Lung (tissue), 12 donors: ENCODE measurements around the gene TMEM229A. TPM values are rescaled to one million over a fixed set of nuclear protein-coding genes. Genes with fewer than 3 reads are reported as not detected.

Source experiments
- ATAC-seq: fragments of 200-7000 bp; cut with Tn5 transposase; one replicate; pipeline ENCODE4 v1.9.1; 2020; ENCODE audit warnings: moderate number of reproducible peaks; ENCODE audit not compliant: insufficient read depth, low FRiP score
- DNase-seq, 3 donors: peaks; one replicate each; pipeline ENCODE4 v3.0.0-alpha.2; 2013 to 2017
- H3K27ac ChIP-seq, 2 donors: one replicate each; pipeline ENCODE4 v1.5.1; 2013; ENCODE audit warnings: mild to moderate bottlenecking in 2 of 2, moderate library complexity in 2 of 2, control low read depth in 1 of 2, inconsistent platforms in 1 of 2, low read depth in 1 of 2, low read length in 1 of 2
- H3K27me3 ChIP-seq, 3 donors: one replicate each; pipeline ENCODE4 v1.5.1; 2013; ENCODE audit warnings: low read length in 2 of 3; ENCODE audit not compliant: control insufficient read depth in 3 of 3, insufficient read depth in 3 of 3
- H3K36me3 ChIP-seq, 4 donors: one replicate each; pipeline ENCODE4 v1.5.1; 2013; ENCODE audit warnings: low read length in 4 of 4, mild to moderate bottlenecking in 1 of 4, moderate library complexity in 1 of 4; ENCODE audit not compliant: control insufficient read depth in 4 of 4, insufficient read depth in 4 of 4
- H3K4me1 ChIP-seq, 5 donors: one replicate each; pipeline ENCODE4 v1.5.1; 2013; ENCODE audit warnings: low read length in 5 of 5, mild to moderate bottlenecking in 2 of 5, moderate library complexity in 1 of 5; ENCODE audit not compliant: control insufficient read depth in 5 of 5, insufficient read depth in 5 of 5
- H3K4me3 ChIP-seq: one replicate; pipeline ENCODE4 v1.5.1; 2013; ENCODE audit warnings: mild to moderate bottlenecking, control low read depth, moderate library complexity
- H3K9ac ChIP-seq, 2 donors: one replicate each; pipeline ENCODE4 v1.5.1; 2013; ENCODE audit warnings: low read length in 2 of 2, control low read depth in 1 of 2; ENCODE audit not compliant: insufficient read depth in 1 of 2
- H3K9me3 ChIP-seq, 4 donors: one replicate each; pipeline ENCODE4 v1.5.1; 2013; ENCODE audit warnings: low read length in 3 of 4, mild to moderate bottlenecking in 1 of 4, moderate library complexity in 1 of 4; ENCODE audit not compliant: control insufficient read depth in 4 of 4, insufficient read depth in 3 of 4
- WGBS, 2 donors: extraction: QIAGEN DNeasy Blood & Tissue Kit; methylation state at CpG; one replicate each; pipeline ENCODE4 v1.1.7; 2013; 5-methylcytosine and 5-hydroxymethylcytosine counted together
- polyA plus RNA-seq, 2 donors: library from polyadenylated mRNA; stranded (reverse); fragments of 200-250 nt; gene quantifications; one replicate each; pipeline ENCODE4 v1.2.1, GENCODE V29; 2013
- total RNA-seq, 2 donors: library from RNA; depleted of rRNA in 1 of 2; stranded (reverse); fragments of >200 nt in 1 of 2; gene quantifications; one replicate each; pipeline ENCODE4 v1.2.1, GENCODE V29; 2014 to 2021
- TF ChIP-seq, protein P1 (sequence below): IDR thresholded peaks from 2 replicates; pipeline ENCODE4 v1.5.1; 2012; ENCODE audit warnings: mild to moderate bottlenecking; ENCODE audit errors: control extremely low read depth, extremely low read depth
- donor health status: control.
- donor health status: control.
- donor health status: Bipolar disorder and iron deficiency.
- donor health status: healthy.
- donor health status: DM: yes; HTN: yes; CAD: no.

TMEM229A gene
- total and polyA plus RNA-seq, 4 donors: 0.34 TPM; not detected in 3

DNA sequence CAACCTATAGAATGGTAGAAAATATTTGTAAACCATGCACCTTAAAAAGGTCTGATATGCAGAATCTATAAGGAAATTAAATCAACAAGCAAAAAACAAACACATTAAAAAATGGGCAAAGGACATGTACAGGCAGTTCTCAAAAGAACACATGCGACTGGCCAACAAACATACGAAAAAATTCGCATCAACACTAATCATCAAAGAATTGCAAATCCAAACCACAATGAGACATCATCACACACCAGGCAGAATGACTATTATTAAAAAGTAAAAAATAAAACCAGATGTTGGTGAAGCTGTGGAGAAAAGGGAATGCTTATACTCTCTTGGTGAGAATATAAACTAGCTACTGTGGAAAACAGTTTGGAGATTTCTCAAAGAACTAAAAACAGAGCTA, 33.2 kb downstream of the TMEM229A start:
- Histone ChIP-seq H3K9ac (no peak overlapping the region), H3K4me3 (no peak overlapping the region), H3K36me3 (no peaks in the 10 kb centered on the region), H3K9me3 (peaks cover 0 to 5% (median 2%) of the 10 kb centered on the region in 4 donors), H3K27me3 (no peaks in the 10 kb centered on the region), H3K4me1 (no peaks in the 10 kb centered on the region), H3K27ac (no peak overlapping the region)
- TF ChIP-seq, protein P1, sequence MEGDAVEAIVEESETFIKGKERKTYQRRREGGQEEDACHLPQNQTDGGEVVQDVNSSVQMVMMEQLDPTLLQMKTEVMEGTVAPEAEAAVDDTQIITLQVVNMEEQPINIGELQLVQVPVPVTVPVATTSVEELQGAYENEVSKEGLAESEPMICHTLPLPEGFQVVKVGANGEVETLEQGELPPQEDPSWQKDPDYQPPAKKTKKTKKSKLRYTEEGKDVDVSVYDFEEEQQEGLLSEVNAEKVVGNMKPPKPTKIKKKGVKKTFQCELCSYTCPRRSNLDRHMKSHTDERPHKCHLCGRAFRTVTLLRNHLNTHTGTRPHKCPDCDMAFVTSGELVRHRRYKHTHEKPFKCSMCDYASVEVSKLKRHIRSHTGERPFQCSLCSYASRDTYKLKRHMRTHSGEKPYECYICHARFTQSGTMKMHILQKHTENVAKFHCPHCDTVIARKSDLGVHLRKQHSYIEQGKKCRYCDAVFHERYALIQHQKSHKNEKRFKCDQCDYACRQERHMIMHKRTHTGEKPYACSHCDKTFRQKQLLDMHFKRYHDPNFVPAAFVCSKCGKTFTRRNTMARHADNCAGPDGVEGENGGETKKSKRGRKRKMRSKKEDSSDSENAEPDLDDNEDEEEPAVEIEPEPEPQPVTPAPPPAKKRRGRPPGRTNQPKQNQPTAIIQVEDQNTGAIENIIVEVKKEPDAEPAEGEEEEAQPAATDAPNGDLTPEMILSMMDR: no peak
- WGBS, 2 donors: 94 to 95% methylated on average over 3 of the region's 3 CpGs
- no peak for DNase-seq
- ATAC-seq: no peak

DNA sequence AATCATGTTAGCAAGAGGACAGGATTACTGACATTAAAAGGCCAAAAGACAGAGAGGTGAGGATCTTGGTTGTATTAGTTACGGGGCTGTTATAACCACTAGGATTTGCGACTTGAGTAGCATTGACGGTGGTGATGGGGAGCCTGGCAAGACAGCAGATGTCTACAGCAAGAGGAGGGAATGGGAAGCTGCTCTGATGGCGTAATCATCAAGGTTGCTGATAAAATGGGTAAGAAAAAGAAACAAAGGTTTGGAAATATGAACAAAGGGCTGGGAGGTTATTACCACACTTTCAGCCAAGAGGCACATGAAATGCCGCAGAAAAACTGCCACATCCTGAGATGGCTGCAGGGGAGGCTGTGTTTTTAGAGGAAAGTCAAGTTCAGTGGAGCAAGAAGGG, 33.9 kb downstream of the TMEM229A start:
- H3K27me3 ChIP-seq: no peaks in the 10 kb centered on the region
- no peak for DNase-seq
- peaks cover 0 to 3% (median 2%) of the 10 kb centered on the region in 4 donors for H3K9me3 ChIP-seq
- TF ChIP-seq, protein P1: no peak
- peaks cover 0 to 6% (median 0%) of the 10 kb centered on the region in 5 donors for H3K4me1 ChIP-seq
- no peaks in the 10 kb centered on the region for H3K36me3 ChIP-seq
- no peak for ATAC-seq
- H3K9ac ChIP-seq: no peak overlapping the region
- no peak overlapping the region for H3K27ac ChIP-seq
- H3K4me3 ChIP-seq: no peak overlapping the region
- 89 to 95% methylated on average over 5 of the region's 5 CpGs for WGBS, 2 donors

DNA sequence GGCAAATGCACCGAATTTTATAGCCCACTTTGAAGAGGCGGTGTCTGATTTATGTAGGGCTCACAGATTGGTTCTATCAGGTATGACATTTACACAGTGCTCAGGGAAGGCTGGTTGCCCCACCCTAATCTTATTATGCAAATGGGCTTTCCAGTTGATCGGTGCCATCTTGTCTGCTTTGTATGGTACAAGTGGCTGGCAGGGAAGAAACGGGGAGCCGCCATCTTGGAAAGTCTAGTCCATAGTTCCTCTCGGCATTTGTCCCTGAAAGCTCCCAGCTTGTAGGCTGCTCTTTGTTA, 36.6 kb downstream of the TMEM229A start:
- Histone ChIP-seq H3K4me3 (no peak overlapping the region), H3K27me3 (no peaks in the 10 kb centered on the region), H3K9me3 (peaks cover 0 to 3% (median 0%) of the 10 kb centered on the region in 4 donors), H3K27ac (no peak overlapping the region), H3K36me3 (no peaks in the 10 kb centered on the region), H3K4me1 (peaks cover 0 to 6% (median 0%) of the 10 kb centered on the region in 5 donors), H3K9ac (no peak overlapping the region)
- TF ChIP-seq, protein P1: no peak
- WGBS, 2 donors: 97% methylated on average over 6 of the region's 6 CpGs
- DNase-seq (no peak), ATAC-seq (no peak)

DNA sequence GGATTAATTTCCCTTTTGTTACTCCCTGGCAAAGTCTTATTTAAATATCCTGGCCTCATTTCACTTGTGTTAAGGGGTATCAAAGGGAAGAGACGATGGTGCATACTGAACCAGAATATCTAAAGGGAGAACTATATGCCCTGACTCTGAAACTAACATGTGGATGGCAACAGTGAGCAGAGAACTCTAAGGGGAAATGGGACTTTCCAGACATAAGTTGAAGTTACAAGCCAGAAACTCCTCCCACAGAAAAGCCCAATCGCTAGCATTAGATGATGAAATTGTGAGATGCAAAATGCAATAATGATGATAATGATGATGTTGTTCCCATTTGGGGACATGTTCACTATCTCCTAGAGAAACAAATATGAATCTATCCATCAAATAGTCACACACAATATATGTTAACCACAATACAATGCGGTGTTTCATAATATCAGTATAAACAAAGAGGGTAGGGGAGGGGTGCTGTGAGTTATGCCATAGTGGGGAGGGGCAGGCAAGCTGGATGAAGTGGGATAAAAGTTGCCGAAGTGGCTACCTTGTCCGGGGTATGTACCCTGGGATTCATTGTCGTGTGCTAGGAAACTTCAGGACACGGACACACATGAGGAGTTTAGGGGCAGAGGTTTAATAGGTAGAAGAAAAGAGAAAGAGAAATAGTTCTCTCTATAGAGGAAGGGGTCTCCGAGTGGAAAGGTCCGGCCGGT, 37.1 kb downstream of the TMEM229A start:
- peaks cover 0 to 6% (median 0%) of the 10 kb centered on the region in 5 donors for H3K4me1 ChIP-seq
- WGBS, 2 donors: 92% methylated on average over 10 of the region's 10 CpGs
- TF ChIP-seq, protein P1: no peak
- peaks cover 0 to 2% (median 0%) of the 10 kb centered on the region in 4 donors for H3K9me3 ChIP-seq
- no peak for DNase-seq
- H3K4me3 ChIP-seq: no peak overlapping the region
- ATAC-seq: no peak
- H3K9ac ChIP-seq: no peak overlapping the region
- no peaks in the 10 kb centered on the region for H3K36me3 ChIP-seq
- H3K27ac ChIP-seq: no peak overlapping the region
- H3K27me3 ChIP-seq: no peaks in the 10 kb centered on the region
